A549 treated with AZD2906 at 1 μM for 4 hours (cell line): ENCODE data around the gene PHIP. TPM values are rescaled to one million over a fixed set of nuclear protein-coding genes. Genes with fewer than 3 reads are reported as not detected.

ENCODE experiments used
- total RNA-seq: library from RNA; stranded (reverse); fragments of 200-300 nt; extraction: Qiagen RNA extraction; gene quantifications from 5 replicates; pipeline ENCODE4 v1.2.3, GENCODE V29; 2022

Gene PHIP
- total RNA-seq = 3.0 to 5.0 TPM (median 4.3 TPM) in 5 replicates

DNA sequence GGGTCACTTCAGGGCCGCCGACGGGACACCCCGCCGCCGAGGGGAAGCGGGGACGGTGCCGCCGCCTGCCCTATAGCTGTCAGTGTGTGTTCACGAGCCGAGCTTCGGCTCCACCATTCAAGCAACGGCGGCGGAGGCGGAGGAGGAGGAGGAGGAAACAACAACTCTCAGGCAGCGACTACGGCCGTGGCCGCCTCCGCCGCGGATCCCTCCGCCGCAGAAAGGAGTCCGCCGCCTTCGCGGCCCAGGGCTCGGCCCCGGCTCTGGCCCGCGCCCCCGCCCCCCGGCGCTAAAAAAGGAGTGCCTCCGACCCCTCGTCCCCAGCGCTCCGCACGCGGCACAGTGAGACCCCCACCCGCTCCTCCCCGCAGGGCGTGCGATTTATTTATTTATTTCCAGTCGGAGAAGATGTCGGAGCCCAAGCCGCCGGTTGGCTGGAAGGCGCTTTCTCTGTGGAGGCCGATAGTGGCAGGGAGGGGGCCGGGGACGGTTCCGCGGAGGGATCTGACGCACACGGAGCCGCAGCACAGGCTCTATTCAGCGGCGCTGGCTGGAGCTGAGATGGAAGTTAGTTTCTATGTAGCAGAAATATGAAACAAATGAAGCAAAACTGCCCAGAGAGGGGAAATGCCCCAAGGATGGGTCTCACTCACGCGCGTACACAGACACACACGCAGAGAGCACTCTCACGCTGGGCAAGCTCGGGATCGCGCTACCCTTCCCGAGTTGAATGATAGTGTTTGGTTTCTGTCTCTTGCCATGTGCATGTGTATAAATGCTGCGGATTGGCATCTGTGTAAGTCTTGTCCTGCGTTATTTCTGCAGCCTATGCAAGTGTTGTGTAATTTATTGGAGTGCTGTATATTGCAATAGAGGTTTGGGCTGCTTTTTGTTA is at the start of gene PHIP:
TSS of gene PHIP (minus strand) at position 180 of the 895 bp plus-strand sequence. CDS start 186 bp downstream, outside the sequence.

Other genes with a start within 250 kb of the PHIP start
- 0.66 to 0.84 TPM (median 0.68 TPM) in 5 replicates for gene IRAK1BP1, start 210.7 kb downstream of the PHIP start, total RNA-seq
- gene HMGN3, start 156.4 kb upstream of the PHIP start, total RNA-seq = 60.1 to 64.8 TPM (median 61.6 TPM) in 5 replicates